ENCODE measurements around the gene VAT1L. TPM values are rescaled to one million over a fixed set of nuclear protein-coding genes. Genes with fewer than 3 reads are reported as not detected.
A peak's percentile ranks its signal among the peaks of the same experiment; 100 is the strongest.

Gene VAT1L
- total RNA-seq, 1 experiment from 2014 or later = 6.1 TPM

DNA sequence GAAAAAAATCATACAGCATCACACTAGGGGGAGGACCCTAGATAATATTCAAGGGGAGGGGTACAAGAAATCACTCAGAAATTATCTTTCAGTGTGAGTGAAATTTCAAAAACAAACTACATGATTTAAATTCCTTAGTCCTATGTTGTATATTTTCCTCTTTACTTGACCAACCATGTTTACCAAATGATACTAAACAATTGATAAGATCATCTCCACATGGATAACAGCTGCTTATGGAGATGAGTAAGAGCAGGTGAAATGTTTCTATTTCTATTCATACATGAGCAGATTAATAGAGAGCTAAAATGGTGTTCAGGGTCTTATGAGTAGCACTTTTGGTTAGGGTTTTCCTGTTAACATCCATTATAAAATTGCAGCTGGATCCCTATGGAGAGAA lies 7.3 kb upstream of the VAT1L start:
- DNase-seq (ENCODE audit: low spot score) = no peak

DNA sequence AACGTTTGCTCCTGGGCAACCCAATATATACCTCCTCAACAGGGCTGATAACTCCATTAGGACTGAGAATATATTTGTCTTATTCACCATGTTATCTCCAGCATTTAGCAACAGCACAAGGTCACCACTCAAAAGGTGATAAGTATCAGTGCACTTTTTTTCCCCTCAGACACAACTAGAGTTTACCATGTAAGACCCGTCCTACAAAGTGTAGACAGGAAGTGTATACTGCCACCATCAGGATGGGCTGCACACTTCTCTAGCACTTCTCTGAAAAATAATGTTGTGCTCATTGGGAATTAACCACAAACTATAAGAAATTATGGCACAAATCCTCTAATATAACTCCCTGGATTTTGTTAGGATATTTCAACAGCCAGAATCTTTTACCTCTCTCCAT lies 5.7 kb upstream of the VAT1L start:
- DNase-seq (ENCODE audit: low spot score) = peak; percentile 25

DNA sequence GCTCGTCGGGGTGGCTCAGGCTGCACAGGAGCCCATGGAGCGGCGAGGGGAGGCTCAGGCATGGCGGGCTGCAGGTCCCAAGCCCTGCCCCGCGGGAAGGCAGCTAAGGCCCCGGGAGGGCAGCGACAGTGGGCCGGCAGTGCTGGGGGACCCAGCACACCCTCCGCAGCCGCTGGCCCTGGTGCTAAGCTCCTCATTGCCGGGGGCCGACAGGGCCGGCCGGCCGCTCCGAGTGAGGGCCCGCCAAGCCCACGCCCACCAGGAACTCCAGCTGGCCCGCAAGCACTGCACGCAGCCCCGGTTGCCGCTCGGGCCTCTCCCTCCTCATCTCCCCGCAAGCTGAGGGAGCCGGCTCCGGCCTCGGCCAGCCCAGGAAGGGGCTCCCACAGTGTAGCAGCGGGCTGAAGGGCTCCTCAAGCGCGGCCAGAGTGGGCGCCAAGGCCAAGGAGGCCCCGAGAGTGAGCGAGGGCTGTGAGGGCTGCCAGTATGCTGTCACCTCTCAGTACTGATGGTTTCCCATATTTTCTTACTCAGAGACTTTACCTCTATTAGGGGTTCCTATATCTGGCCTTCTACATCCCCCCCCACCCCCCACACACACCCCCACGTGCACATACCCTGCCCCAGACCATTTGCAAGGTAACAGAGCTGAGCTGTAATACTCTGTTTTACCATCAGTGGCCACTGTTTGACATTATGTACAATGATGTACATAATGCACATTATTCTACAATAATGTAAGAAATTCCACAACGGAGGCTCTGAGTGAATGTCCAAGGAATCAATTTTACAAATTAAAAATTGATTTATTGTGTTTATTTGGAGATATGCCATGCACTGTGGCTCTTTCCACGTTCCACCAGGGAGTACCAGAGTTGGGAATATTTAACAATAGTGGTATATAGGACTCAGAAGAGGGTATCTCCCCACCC lies 3.7 kb upstream of the VAT1L start:
- no peak for DNase-seq (ENCODE audit: low spot score)

DNA sequence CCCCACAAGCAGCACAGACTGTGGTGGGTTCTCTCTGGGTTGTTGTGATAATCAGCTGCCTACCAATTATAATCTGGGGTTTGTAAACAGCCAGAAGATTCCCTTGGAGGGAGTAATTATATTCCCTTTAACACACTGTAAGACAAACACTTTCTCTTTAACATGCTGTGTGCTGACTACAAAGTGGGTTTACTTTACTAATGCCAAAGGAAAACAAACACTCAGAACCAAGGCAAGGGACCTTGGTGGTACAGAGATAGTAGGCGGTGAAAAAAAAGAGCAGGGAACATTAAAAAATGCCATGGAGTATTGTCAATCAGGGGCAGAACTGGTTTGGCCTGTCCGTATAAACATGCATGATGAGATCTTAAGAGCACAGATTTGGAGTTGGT lies 3.0 kb upstream of the VAT1L start:
- no peak for DNase-seq (ENCODE audit: low spot score)

DNA sequence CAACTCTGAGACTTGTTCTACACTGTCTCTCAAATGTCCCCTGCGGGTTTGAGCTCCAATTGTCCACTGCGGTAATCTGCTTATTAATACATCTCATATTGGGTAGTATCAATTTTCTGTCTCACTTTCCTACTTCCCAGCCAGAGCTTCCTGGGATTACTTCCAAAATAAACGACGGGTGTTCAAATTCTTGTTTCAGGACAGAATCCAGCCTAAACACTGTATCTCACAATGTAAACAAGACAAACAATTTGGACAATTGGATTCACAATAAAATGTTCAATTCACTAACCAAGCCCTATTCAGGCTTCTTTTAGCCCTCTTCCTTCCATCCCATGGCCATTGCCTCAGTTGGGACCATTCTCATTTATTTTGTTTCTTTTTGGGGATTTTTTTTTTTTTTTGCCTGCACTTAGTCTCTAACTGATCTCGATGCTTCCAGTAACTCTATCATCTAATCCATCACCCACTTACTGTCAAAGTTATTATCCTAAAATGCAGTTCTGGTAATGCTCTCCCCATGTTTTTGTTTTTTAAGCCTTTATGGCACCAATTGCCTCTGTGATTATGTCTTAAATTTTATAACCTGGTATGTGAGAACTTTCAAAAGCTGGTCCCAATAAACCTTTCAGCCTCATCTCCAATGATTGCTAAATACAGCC lies 2.0 kb upstream of the VAT1L start:
- DNase-seq (ENCODE audit: low spot score) = no peak

DNA sequence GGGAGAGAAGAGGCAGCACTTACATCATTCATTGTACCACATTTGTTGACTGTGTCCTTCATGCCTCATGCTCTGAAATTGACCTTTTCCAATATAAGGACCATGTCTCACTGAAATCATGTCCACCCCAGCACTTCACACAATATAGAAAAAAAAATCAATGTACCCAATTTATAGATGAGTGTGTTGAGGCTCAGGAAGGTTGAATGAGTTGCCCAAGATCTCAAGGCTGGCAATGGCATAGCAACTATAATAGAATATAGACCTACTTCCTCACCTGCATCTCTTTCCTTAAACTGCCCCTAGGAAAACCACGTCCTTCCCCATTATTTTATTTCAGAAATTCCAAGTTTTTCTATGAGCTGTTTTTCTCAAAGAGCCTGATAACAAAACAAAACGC lies 912 bp upstream of the VAT1L start:
- DNase-seq (ENCODE audit: low spot score) = no peak

DNA sequence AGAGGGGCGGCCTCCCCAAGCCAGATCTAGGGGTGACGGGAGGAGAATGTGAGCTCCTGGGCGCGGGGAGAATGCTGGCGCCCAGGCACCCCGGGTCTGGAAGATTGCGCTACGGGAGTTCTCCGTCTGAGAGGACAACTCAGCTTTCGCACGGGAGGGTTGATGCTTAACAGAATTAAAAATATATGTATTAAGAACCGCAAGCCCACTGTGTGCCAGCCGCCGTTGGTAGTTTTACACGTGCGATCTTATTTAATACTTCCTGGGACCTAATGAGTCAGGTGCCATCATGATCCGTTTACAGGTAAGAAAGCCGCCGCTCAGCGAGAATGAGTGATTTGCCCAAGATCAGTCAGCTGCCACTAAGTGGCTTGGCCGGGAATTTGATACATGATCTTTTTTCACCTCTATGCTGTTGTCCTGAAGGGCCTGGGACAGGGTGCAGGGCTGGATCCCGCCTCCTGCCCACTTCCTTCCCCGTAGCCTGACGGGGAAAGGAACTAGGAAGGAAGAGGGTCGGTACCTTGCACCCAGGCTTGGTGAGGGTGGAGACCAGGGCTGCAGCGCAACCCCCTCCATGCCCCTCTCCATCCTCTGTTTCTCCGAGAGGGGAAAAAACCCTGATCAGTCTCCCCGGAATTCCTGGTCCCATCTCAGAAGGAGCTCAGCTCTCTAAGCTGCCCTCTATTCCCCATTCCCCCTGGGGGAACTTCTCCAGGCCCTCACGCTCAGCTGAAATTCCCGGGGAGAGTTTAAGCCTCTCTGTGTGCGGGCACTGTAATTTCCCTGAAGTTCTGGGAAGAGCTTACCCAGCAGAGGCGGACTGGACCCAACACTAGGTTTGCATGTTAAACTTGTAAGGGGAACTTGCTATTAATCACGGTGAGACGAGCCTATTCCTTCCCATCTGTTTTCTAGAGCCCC lies 983 bp downstream of the VAT1L start:
- no peak for DNase-seq (ENCODE audit: low spot score)

DNA sequence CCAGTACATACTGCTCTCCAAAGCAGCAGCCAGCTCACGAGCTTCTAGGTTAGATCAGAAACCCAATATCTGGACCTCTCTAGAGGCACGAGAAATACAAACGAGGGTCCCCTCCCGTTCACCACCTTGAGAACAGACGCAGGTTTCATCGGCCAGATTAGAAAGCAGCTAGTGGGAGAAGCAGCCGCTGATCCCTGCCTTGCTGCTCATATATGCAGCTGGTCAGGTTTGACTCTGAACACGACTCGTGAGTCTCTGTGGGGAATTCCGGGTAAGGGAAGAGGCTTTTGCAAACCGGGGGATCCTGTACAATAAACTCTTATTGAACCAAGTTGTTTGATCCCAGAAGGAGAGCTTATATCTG lies 1.6 kb downstream of the VAT1L start:
- no peak for DNase-seq (ENCODE audit: low spot score)

DNA sequence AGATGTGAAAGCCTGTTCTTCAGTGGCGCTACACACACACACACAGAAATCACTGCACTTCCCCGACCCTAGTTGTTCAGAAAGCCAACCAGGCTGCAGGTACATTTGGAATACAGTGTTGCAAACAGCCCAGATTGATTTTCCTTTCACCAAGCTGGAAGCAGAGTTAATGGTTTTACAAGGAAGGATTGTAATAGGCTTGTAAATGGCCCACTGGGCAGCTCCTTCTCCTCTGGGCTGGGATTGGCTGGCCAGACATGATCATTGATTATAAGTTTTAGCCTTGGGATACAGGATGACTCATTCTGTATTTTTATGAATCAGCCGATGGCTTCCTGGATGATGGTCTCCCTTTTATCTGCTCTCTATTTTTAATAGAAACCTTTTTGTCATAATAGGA lies 2.5 kb downstream of the VAT1L start:
- DNase-seq (ENCODE audit: low spot score) = no peak

DNA sequence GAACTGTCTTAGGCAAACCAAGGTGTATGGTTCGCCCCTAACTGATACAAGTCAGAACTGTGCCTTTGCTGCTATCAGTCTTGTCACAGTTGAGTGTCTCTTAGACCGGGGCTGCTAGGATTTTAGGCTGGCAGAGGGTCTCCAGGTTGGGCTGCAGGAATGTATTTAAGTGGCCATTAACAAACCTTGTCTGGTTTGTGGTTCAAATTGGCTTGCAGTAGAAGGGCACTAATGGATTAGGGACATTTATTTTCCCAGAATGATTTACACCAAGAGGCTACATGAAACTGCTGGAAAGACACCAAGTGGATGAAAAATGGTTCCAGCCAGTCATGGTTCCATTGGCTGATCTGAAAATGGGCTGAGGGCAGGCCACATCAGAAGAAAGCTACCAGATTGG lies 5.1 kb downstream of the VAT1L start:
- DNase-seq (ENCODE audit: low spot score) = no peak

DNA sequence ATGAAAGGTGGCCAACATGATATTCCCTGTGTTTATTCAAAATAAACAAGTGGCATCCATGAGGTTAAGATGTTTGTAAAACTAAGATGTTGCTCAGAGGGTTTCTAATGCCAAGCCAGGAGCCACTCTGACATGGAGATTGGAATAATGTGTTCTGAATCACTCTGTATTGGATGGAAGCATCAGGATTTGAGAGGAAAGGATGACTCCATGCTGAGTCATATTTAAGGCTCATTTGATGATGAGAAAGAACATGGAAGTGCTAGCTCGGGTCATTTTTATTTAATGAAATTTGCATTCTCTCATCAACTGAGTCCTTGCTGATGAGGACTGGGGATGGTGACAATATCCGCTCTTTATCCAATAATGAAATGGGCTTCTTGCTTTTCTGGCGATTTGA lies 6.2 kb downstream of the VAT1L start:
- DNase-seq (ENCODE audit: low spot score) = peak; percentile 47

DNA sequence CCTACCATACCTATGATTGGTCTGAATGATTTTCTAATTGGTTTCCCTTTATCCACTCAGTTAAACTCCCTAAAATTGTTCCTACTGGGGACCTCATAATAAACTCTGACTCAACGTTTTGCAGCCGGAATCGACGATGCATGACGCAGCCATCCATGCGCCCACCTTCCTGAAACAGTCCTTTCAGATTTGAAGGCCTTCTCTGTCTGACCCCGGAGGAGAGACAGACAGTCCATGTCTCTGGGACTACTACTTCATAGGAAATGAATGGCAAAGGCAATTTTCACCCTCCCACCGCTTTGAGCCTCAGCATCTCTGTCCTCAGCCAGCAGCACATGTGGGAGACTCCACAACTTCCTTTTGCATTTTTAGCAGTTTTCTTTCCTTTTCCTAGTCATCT lies 13.5 kb downstream of the VAT1L start:
- DNase-seq (ENCODE audit: low spot score) = no peak

DNA sequence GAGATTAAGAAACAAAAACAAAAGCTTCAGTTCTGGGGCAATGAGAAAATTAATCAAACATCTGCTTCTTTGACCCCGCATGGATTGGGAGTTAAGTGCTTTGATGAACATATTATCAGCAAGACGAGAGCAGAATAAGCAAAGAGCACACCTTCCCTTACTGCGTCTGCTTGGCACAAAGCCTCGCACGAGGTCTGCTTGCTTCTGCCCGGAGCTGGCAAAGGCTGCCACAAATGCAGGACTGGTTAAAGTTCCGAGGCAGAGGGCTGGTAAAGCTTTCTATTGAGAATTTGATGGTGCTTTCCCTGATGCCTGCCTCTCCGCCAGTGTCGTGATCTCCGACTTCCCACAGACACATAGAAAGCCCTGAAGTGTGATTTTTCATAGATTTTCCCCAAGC lies 17.0 kb downstream of the VAT1L start:
- DNase-seq (ENCODE audit: low spot score) = no peak

DNA sequence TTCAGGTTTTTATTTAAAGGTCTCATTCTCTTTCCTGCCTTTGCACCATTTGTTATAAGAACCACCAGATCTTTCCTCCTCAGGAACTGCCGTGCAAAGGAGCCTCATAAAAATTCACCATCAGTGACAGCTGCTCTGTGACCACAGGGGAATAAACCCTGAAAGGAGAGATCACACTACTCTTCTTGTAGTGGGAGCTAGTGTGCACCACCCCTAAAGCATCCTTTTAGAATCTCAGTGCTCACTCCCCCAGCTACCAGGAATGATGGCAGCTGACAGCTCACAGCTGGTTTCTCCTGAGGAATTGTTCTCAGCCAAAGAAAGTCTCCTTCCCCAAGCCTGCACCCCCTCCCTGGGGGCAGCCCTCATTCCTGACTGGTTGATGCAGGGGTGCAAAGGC lies 18.7 kb downstream of the VAT1L start:
- DNase-seq (ENCODE audit: low spot score) = no peak

DNA sequence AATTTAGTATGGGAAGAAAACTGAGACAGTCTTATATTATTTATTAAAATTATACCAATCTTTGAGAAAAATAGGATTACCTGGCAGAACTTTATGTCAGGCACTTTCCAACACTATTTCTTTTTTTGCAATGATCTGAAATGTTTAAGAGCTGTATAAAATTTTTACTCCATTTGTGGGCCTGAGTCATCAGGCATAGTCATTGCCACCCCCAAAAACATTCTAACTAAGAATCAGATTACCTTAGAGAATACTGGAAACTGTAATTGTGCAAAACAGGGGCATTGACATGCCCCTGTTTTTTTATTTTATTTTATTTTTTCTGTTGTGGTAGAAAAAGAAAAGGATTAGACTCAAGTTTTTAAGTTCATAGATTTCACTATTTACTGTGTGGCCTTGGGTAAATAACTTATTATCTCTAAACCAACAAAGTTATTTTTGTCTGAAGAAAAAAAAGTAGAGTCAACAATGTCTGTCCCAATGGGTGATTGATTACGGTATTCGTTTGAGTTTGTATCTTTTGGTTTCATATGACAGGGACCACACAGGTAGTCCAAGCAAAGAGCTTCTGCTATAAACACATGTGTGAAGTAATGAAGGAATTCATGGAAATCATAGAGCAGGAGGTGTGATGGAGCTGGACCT lies 24.6 kb downstream of the VAT1L start:
- DNase-seq (ENCODE audit: low spot score) = no peak

DNA sequence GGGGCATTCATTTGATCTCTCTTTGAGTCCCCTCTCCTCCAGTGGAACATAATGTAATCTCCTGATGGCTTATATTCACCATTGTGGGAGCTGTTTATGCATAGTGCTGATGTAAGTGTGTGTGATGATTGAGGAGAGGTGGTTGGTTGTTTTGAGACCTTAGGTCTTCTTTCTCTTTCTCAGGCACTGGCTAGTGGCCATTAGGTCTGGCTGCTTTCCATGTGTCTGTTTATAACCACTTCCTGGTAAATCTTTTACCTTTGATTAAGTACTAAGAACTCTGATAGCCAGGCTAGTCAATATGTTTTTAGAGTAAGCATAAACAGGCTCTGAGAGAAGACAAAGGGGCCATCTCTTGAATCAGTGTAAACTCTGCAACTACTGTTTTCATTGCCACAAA lies 27.9 kb downstream of the VAT1L start:
- peak; percentile 31 for DNase-seq (ENCODE audit: low spot score)

DNA sequence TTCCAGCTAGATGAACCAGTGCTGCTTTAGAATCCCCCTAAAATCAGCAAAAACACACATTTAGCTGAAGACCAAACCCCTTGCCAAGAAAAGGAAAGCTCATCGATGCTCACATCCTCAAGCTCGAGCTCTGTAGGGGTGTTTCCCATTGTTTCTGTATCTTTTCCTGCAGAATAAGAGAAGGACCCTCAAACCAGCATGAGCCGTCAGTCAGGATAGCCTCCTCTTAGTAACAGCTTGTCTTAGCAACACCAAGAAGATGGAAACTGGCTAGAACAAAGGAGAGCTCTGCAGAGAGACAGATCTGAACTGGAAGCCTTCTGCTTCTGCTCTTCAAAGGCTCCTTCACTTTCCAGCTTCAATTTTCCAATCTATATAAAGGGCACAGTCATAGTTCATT lies 32.0 kb downstream of the VAT1L start:
- DNase-seq (ENCODE audit: low spot score) = no peak

DNA sequence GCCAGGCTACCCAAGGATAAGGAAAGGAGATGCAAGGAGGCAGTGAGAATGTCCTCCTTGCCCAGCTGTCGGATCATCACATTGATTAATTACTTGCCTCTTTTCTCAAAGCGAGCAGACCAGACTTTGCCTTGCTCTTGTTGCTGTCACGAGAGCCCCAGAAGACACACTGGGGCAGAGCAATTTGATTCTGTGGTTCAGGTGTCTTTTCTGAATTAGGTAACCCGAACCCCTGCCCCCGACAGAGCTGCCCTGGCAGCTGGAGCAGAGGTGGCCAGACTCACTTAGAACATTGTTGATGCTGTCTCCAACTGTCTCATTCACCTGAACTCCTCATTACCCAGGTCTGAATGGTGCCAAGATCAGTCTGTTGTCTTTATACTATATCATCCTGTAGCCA lies 34.3 kb downstream of the VAT1L start:
- no peak for DNase-seq (ENCODE audit: low spot score)

DNA sequence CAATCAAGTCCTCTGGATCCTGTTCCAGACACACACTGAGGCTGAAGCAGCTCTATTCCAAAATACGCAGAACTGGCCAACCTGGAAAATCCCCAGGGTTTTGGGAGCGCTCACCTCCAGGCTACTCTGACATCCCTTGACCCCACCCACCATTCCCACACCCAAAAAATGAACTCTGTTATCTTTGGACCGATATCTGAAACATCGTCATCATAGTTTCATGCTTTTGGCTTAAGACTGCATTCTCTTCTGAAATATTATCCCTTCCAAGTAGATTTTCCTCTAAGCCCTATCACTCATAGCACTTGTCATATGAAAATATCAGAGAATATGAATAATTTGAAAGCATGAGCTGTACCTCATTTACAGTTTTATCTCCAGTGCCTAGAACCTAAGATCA lies 34.7 kb downstream of the VAT1L start:
- no peak for DNase-seq (ENCODE audit: low spot score)

DNA sequence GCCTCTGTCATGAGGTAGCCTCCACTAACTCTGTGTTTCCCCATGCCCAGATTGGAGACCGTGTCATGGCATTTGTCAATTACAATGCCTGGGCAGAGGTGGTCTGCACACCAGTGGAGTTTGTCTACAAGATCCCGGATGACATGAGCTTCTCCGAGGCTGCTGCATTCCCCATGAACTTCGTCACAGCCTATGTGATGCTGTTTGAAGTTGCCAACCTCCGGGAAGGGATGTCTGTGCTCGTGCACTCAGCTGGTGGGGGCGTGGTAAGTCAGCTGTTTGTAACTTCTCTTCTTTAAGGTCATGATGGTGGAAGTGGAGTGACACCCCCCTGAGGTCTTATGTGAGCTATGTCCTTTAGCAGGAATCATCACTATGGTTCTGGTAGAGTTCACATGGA lies 36.8 kb downstream of the VAT1L start:
- DNase-seq (ENCODE audit: low spot score) = no peak

DNA sequence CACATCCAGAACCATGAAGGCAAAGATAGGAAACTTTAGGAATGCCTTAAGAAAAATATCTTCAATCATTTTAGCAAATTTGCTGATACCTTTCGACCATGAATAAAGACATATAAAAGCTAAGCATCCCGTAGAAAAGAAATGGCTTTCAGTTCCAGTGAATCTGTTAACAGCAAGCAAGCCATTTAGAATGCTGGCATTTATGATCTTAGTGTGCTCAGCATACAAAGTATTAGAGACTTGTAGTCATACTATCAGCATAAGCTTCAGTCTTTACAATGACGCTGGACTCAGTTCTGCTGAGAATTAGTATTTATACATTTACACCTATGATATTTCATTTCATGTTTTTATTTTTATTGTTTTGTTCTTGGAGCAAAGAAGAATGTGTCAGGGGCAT lies 38.7 kb downstream of the VAT1L start:
- DNase-seq (ENCODE audit: low spot score) = no peak
